HG02571 (cell line): Measurements from ENCODE around the gene WRAP73.

Experiments used
- ATAC-seq: cut with Tn5 transposase; IDR thresholded peaks from one replicate; pipeline ENCODE4 v1.9.1; 2021; ENCODE audit warnings: mild to moderate bottlenecking, moderate library complexity; ENCODE audit not compliant: unreplicated experiment

Gene WRAP73

GRCh38 chr1:3581296-3582036, 68.4 kb downstream of the WRAP73 start:
- no peak for ATAC-seq
